ENCODE data around the gene S1PR5.
A peak's percentile ranks its signal among the peaks of the same experiment; 100 is the strongest.
"Not testable (repeated sequence)": the region's sequence is repeated elsewhere in the genome, so short reads cannot be mapped to it uniquely, and the experiment has no call there.

Gene S1PR5

DNA sequence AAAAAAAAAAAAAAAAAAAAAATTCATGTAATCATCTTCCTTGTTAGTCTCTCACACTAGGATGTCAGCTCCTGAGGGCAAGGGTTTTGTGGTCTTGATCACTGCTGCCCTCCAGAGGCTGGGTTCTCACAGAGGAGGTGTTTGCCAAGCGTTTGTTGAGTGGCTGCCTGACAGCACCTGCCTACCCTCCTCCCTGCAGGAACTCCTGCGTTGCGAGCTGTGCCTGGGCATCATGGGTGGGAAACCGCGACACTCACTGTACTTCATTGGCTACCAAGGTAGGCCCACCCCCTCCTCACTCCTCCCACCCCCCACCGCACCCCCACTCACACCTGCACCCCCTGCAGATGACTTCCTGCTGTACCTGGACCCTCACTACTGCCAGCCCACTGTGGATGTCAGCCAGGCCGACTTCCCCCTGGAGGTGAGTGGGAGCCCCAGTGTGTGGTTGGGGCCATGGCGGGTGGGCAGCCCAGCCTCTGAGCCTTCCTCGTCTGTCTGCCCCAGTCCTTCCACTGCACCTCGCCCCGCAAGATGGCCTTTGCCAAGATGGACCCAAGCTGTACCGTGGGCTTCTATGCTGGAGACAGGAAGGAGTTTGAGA is 34.6 kb upstream of the S1PR5 start:
- TF ChIP-seq, protein P1, sequence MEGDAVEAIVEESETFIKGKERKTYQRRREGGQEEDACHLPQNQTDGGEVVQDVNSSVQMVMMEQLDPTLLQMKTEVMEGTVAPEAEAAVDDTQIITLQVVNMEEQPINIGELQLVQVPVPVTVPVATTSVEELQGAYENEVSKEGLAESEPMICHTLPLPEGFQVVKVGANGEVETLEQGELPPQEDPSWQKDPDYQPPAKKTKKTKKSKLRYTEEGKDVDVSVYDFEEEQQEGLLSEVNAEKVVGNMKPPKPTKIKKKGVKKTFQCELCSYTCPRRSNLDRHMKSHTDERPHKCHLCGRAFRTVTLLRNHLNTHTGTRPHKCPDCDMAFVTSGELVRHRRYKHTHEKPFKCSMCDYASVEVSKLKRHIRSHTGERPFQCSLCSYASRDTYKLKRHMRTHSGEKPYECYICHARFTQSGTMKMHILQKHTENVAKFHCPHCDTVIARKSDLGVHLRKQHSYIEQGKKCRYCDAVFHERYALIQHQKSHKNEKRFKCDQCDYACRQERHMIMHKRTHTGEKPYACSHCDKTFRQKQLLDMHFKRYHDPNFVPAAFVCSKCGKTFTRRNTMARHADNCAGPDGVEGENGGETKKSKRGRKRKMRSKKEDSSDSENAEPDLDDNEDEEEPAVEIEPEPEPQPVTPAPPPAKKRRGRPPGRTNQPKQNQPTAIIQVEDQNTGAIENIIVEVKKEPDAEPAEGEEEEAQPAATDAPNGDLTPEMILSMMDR (IDR thresholded peaks at IDR 0.05; ENCODE audit: low read depth, low read length) = peak; percentile 4; the same call in 1 of the 2 replicates
- no peak for DNase-seq (ENCODE audit: extremely low read depth, low read depth)

DNA sequence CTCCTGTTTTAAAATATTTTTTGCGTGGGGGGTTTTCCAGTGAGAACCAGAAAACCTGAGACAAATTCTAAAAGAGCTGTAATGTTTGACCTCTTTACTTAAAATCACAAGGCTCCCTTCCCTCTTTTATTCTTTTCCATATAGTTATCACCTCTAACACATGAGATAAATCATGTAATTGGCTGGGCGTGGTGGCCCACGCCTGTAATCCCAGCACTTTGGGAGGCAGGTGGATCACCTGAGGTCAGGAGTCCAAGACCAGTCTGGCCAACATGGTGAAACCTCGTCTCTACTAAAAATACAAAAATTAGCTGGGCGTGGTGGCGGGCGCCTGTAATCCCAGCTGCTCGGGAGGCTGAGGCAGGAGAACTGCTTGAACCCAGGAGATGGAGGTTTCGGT is 33.8 kb upstream of the S1PR5 start:
- not testable (repeated sequence) for DNase-seq (ENCODE audit: extremely low read depth, low read depth)

DNA sequence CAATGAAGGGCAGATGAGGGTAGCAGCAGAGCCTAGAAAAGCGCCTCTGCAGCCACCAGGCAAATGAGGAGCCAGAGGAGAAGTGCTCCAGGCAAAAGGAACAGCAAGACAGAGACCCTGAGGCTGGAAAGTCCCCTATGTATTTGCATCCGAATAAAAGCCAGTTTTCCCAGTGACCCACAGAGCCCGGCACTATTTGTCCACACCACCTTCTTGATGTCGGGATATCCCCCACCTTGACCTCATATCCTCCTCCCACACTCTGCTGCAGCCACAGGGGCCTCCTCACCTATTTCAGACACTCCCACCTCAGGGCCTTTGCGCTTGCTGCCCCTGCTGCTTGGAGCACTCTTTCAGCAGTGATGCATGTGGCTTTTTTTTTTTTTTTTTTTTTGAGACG is 33.1 kb upstream of the S1PR5 start:
- TF ChIP-seq, protein P1 (IDR thresholded peaks at IDR 0.05; ENCODE audit: low read depth, low read length) = no peak
- no peak for DNase-seq (ENCODE audit: extremely low read depth, low read depth)

DNA sequence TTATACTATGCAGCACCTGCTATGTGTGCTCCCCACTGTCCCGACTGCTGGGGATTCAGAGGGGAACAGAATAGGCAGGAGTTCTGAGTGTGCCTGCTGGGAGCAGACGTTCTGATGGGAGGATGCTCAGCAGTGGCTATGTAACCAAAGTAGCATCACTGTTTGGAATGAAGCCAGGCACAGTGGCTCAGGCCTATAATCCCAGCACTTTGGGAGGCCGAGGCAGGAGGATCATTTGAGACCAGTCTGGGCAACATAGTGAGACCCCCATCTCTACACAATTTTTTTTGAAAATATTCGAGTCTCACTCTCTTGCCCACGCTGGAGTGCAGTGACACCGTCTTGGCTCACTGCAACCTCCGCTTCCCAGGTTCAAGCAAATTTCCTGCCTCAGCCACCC is 32.5 kb upstream of the S1PR5 start:
- no peak for DNase-seq (ENCODE audit: extremely low read depth, low read depth)
- TF ChIP-seq, protein P1 (IDR thresholded peaks at IDR 0.05; ENCODE audit: low read depth, low read length) = no peak

DNA sequence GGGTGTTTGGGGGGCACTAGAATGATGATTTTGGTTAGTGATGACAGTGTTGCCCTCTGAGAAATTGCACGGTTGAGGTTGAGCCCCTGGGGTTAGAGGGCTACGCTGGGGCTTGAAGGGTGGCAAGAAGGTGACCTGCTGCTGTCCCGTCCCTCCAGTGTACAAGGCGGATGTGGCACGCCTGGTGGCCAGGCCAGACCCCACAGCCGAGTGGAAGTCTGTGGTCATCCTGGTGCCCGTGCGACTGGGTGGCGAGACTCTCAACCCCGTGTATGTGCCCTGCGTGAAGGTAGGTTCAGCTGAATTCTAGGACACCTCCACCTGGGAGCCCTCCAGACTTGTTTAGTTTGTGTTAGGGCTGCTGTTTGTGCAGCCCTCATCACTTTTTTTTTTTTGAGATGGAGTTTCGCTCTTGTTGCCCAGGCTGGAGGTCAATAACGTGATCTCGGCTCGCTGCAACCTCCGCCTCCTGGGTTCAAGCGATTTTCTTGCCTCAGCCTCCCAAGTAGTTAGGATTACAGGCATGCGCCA is 31.6 kb upstream of the S1PR5 start:
- TF ChIP-seq, protein P1 (IDR thresholded peaks at IDR 0.05; ENCODE audit: low read depth, low read length) = no peak
- no peak for DNase-seq (ENCODE audit: extremely low read depth, low read depth)

DNA sequence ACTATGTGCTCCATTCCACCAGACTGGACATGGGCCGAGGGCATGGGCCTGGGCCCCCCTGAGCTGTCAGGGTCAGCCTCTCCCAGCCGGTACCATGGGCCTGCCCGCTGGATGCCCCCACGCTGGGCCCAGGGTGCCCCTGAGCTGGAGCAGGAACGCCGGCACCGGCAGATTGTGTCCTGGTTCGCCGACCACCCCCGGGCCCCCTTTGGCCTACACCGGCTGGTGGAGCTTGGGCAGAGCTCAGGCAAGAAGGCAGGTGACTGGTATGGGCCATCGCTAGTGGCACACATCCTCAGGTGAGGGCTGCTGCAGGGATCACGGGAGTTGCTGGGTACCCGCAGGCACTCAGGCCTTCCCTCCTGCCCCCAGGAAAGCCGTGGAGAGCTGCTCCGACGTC is 29.6 kb upstream of the S1PR5 start:
- TF ChIP-seq, protein P1 (IDR thresholded peaks at IDR 0.05; ENCODE audit: low read depth, low read length) = no peak

DNA sequence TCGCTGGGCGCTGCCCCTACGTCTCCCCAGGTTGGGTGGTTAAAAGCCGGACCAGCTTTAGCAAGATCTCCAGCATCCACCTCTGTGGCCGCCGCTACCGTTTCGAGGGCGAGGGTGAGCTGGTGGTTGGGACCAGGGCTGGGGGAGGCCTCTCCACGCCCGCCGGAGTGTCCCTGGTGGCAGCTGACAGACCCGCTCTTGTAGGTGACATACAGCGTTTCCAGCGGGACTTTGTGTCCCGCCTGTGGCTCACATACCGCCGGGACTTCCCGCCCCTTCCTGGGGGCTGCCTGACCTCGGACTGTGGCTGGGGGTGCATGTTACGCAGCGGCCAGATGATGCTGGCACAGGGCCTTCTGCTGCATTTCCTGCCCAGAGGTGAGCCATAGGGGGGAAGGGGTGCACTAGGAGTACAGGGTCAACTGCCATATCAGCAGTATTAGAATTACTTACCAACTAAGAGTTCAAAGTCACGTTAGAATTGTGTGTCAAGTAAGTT is 27.6 kb upstream of the S1PR5 start:
- DNase-seq (ENCODE audit: extremely low read depth, low read depth) = no peak
- TF ChIP-seq, protein P1 (IDR thresholded peaks at IDR 0.05; ENCODE audit: low read depth, low read length) = no peak

More for the DNA sequence above, 29.6 kb upstream of the S1PR5 start:
- no peak for DNase-seq (ENCODE audit: extremely low read depth, low read depth)

All from AG09319 (cell line).